D721Med (cell line): ENCODE measurements around the gene PCDH15.

Source experiments
- DNase-seq: peaks from one replicate; pipeline ENCODE4 v3.0.0; 2011; ENCODE audit warnings: low spot score; ENCODE audit not compliant: insufficient read length
- FAIRE-seq: peaks from 2 replicates; lab custom pipeline; 2011; peaks lifted over from hg19 to GRCh38; lab: Jason Lieb, UNC
- CTCF ChIP-seq: IDR thresholded peaks from 2 replicates; pipeline ENCODE4 v1.5.1; 2012; ENCODE audit warnings: mild to moderate bottlenecking, control low read depth; ENCODE audit not compliant: insufficient read depth; ENCODE audit errors: missing control alignments

Gene PCDH15

GRCh38 chr10:54708591-54708990, 92.4 kb downstream of the PCDH15 start:
- DNase-seq (no peak), FAIRE-seq (no peak)
- TF ChIP-seq CTCF, result no peak

- TF ChIP-seq CTCF, result no peak
- FAIRE-seq (no peak), DNase-seq (no peak)
These were observed 93.0 kb downstream of the PCDH15 start for GRCh38 chr10:54708021-54708420.

- DNase-seq (no peak), FAIRE-seq (no peak)
- TF ChIP-seq CTCF, result no peak
These were observed 98.2 kb downstream of the PCDH15 start for GRCh38 chr10:54702583-54703485.

GRCh38 chr10:54691331-54691730, 109.7 kb downstream of the PCDH15 start:
- DNase-seq, result no peak
- FAIRE-seq, result no peak
- TF ChIP-seq CTCF, result no peak

- TF ChIP-seq CTCF, result no peak
- FAIRE-seq (no peak), DNase-seq (no peak)
These were observed 118.5 kb downstream of the PCDH15 start for GRCh38 chr10:54682554-54682953.

- no peak for TF ChIP-seq CTCF
- no peak for DNase-seq
- FAIRE-seq, result no peak
These were observed 119.9 kb downstream of the PCDH15 start for GRCh38 chr10:54681136-54681535.

GRCh38 chr10:54667136-54667535, 133.9 kb downstream of the PCDH15 start:
- FAIRE-seq (no peak), DNase-seq (no peak)
- TF ChIP-seq CTCF, result no peak
